ENCODE results near the gene TREH.

TREH gene

GRCh38 chr11:118645066-118645715 lies 34.3 kb downstream of the TREH start:
- Histone ChIP-seq H3K9ac (ENCODE audit: low read length) (no peak overlapping the region), H2AFZ (ENCODE audit: low read depth, low read length) (no peak overlapping the region), H4K91ac (ENCODE audit: low read length) (no peak overlapping the region), H3K27ac (ENCODE audit: low read length, poor library complexity, severe bottlenecking) (no peak overlapping the region), H3K4me2 (ENCODE audit: low read length, poor library complexity, severe bottlenecking) (no peak overlapping the region), H3K27me3 (ENCODE audit: control insufficient read depth in 1 of 2, insufficient read depth in 1 of 2, low read length in 2 of 2) (no peaks in the 10 kb centered on the region), H3K36me3 (ENCODE audit: control insufficient read depth in 1 of 2, insufficient read depth in 2 of 2, low read depth in 1 of 2, low read length in 2 of 2) (peaks cover 86 to 95% of the 10 kb centered on the region in 2 experiments), H3K4me1 (ENCODE audit: control insufficient read depth, insufficient read depth, low read depth, low read length) (peaks cover 12% of the 10 kb centered on the region), H3K14ac (ENCODE audit: low read length in 2 of 2) (no peak overlapping the region), H3K9me3 (ENCODE audit: control insufficient read depth, low read length) (no peaks in the 10 kb centered on the region), H3K79me1 (replicated peaks; ENCODE audit: low read length, poor library complexity, severe bottlenecking) (peaks cover 58% of the 10 kb centered on the region), H3K23ac (ENCODE audit: low read length in 2 of 2) (no peak overlapping the region), H4K8ac (ENCODE audit: low read length) (no peak overlapping the region), H3K4ac (ENCODE audit: low read depth in 1 of 2, low read length in 2 of 2) (no peak overlapping the region), H3K18ac (ENCODE audit: low read depth in 1 of 2, low read length in 2 of 2) (no peak overlapping the region), H2AK5ac (ENCODE audit: low read length, severe bottlenecking) (no peak overlapping the region), H3K4me3 (ENCODE audit: insufficient read depth in 1 of 2, low read depth in 1 of 2, low read length in 2 of 2) (no peak overlapping the region), H2BK12ac (ENCODE audit: low read length in 2 of 2) (no peak overlapping the region), H2BK15ac (ENCODE audit: low read depth, poor library complexity, severe bottlenecking) (no peak overlapping the region), H2BK5ac (ENCODE audit: low read depth, low read length, poor library complexity, severe bottlenecking) (no peak overlapping the region), H2BK120ac (ENCODE audit: low read depth, low read length) (no peak overlapping the region)
- no peak for DNase-seq
- WGBS, result 96% methylated on average over 19 of the region's 24 CpGs

DNA sequence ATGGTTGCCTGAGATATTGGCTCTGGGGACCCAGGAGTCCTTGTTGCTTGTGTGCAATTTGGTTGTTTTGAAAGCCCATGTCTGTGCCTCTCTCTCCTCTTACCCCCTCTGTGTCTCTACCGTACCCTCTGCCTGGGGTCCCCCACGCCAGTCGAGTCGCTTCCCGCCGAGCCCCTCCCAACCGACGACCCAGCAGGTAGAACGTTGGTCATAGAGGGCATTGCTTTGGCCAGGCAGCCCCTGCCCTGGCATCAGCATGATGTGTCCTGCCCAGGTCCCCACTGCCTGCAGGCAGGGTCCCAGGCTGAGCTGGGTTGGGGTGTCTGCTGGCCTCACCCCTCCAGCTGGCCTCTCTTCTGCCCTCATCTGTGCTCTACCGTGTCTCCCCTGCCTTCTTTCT lies 35.0 kb downstream of the TREH start:
- Histone ChIP-seq H3K9me3 (ENCODE audit: control insufficient read depth, low read length) (no peaks in the 10 kb centered on the region), H2BK5ac (ENCODE audit: low read depth, low read length, poor library complexity, severe bottlenecking) (no peak overlapping the region), H3K4me2 (ENCODE audit: low read length, poor library complexity, severe bottlenecking) (no peak overlapping the region), H2BK120ac (ENCODE audit: low read depth, low read length) (no peak overlapping the region), H3K14ac (ENCODE audit: low read length in 2 of 2) (no peak overlapping the region), H3K23ac (ENCODE audit: low read length in 2 of 2) (no peak overlapping the region), H3K4me3 (ENCODE audit: insufficient read depth in 1 of 2, low read depth in 1 of 2, low read length in 2 of 2) (no peak overlapping the region), H3K27me3 (ENCODE audit: control insufficient read depth in 1 of 2, insufficient read depth in 1 of 2, low read length in 2 of 2) (no peaks in the 10 kb centered on the region), H3K36me3 (ENCODE audit: control insufficient read depth in 1 of 2, insufficient read depth in 2 of 2, low read depth in 1 of 2, low read length in 2 of 2) (peaks cover 86 to 94% of the 10 kb centered on the region in 2 experiments), H3K9ac (ENCODE audit: low read length) (no peak overlapping the region), H3K4me1 (ENCODE audit: control insufficient read depth, insufficient read depth, low read depth, low read length) (peaks cover 13% of the 10 kb centered on the region), H3K18ac (ENCODE audit: low read depth in 1 of 2, low read length in 2 of 2) (no peak overlapping the region), H3K27ac (ENCODE audit: low read length, poor library complexity, severe bottlenecking) (no peak overlapping the region), H2BK12ac (ENCODE audit: low read length in 2 of 2) (no peak overlapping the region), H3K79me1 (replicated peaks; ENCODE audit: low read length, poor library complexity, severe bottlenecking) (peaks cover 54% of the 10 kb centered on the region), H2AFZ (ENCODE audit: low read depth, low read length) (no peak overlapping the region), H2BK15ac (ENCODE audit: low read depth, poor library complexity, severe bottlenecking) (no peak overlapping the region), H2AK5ac (ENCODE audit: low read length, severe bottlenecking) (no peak overlapping the region), H4K8ac (ENCODE audit: low read length) (no peak overlapping the region), H4K91ac (ENCODE audit: low read length) (no peak overlapping the region), H3K4ac (ENCODE audit: low read depth in 1 of 2, low read length in 2 of 2) (no peak overlapping the region)
- WGBS, result 96% methylated on average over 10 of the region's 10 CpGs
- DNase-seq, result no peak

DNA sequence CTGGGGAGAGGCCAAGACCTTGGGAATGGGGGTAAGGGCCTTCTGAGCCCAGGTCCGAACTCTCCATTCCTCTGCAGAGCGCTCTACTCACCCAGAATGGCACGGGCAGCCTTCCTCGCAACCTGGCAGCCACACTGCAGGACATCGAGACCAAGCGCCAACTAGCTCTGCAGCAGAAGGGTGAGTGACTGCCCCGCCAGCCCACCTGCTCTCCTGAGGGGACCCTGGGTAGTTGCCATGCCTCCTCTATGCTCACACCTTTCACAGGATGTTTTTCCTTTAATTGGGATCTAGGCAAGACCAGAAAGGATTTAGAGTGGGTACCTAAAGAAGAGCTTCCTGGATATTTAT lies 35.5 kb downstream of the TREH start:
- 97% methylated on average over 7 of the region's 7 CpGs for WGBS
- H2BK5ac ChIP-seq (ENCODE audit: low read depth, low read length, poor library complexity, severe bottlenecking), result no peak overlapping the region

DNA sequence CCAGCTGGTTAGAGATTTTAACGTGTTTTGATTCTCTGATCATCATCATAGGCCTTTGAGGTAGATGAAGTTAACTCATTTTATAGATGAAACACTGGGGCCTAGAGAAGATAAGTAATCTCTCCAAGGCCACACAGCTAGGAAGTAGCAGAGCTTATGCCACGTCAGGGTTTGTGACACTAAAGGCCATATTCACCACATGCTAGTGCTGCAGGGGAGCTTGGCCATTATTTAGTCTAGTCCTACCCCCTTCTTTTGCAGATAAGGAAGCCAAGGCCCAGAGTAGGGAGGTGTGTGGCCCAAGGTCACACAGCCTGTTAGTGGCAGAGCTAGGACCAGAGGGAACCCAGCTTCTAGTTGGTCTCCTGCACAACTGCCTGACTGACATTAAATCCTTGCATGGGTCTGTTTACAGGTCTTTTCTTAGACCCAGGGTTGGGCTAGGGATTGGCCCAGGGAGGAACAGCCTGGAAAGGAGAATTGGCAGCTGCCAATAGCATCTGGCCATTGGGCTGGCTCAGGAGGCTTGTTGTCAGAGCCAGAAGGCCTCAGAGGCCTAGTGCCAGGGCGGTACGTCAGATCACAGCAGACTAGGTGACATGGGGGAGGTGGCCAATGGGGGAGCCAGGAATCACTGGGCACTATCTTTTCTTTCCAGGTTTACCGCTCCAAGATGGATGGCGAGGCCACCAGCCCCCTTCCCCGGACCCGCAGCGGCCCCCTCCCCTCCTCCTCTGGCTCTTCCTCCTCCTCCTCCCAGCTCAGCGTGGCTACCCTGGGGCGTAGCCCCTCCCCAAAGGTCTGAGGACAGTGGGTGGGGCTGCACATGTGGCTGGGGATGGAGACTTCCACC lies 36.1 kb downstream of the TREH start:
- Histone ChIP-seq H3K9ac (ENCODE audit: low read length) (no peak overlapping the region), H3K9me3 (ENCODE audit: control insufficient read depth, low read length) (no peaks in the 10 kb centered on the region), H3K23ac (ENCODE audit: low read length in 2 of 2) (no peak overlapping the region), H3K27ac (ENCODE audit: low read length, poor library complexity, severe bottlenecking) (no peak overlapping the region), H4K91ac (ENCODE audit: low read length) (no peak overlapping the region), H3K14ac (ENCODE audit: low read length in 2 of 2) (no peak overlapping the region), H3K4me2 (ENCODE audit: low read length, poor library complexity, severe bottlenecking) (no peak overlapping the region), H4K8ac (ENCODE audit: low read length) (no peak overlapping the region), H2BK12ac (ENCODE audit: low read length in 2 of 2) (no peak overlapping the region), H3K4ac (ENCODE audit: low read depth in 1 of 2, low read length in 2 of 2) (no peak overlapping the region), H3K18ac (ENCODE audit: low read depth in 1 of 2, low read length in 2 of 2) (no peak overlapping the region), H2AK5ac (ENCODE audit: low read length, severe bottlenecking) (no peak overlapping the region), H3K4me3 (ENCODE audit: insufficient read depth in 1 of 2, low read depth in 1 of 2, low read length in 2 of 2) (no peak overlapping the region), H3K4me1 (ENCODE audit: control insufficient read depth, insufficient read depth, low read depth, low read length) (peaks cover 13% of the 10 kb centered on the region), H2BK120ac (ENCODE audit: low read depth, low read length) (no peak overlapping the region), H3K27me3 (ENCODE audit: control insufficient read depth in 1 of 2, insufficient read depth in 1 of 2, low read length in 2 of 2) (no peaks in the 10 kb centered on the region), H2BK5ac (ENCODE audit: low read depth, low read length, poor library complexity, severe bottlenecking) (no peak overlapping the region), H3K79me1 (replicated peaks; ENCODE audit: low read length, poor library complexity, severe bottlenecking) (peaks cover 60% of the 10 kb centered on the region), H2AFZ (ENCODE audit: low read depth, low read length) (no peak overlapping the region), H3K36me3 (ENCODE audit: control insufficient read depth in 1 of 2, insufficient read depth in 2 of 2, low read depth in 1 of 2, low read length in 2 of 2) (peaks cover 88 to 96% of the 10 kb centered on the region in 2 experiments), H2BK15ac (ENCODE audit: low read depth, poor library complexity, severe bottlenecking) (no peak overlapping the region)
- DNase-seq, result no peak
- WGBS, result 89% methylated on average over 5 of the region's 11 CpGs

More for the DNA sequence above, 35.5 kb downstream of the TREH start:
- Histone ChIP-seq H4K8ac (ENCODE audit: low read length) (no peak overlapping the region), H3K79me1 (replicated peaks; ENCODE audit: low read length, poor library complexity, severe bottlenecking) (peaks cover 58% of the 10 kb centered on the region), H2AFZ (ENCODE audit: low read depth, low read length) (no peak overlapping the region), H4K91ac (ENCODE audit: low read length) (no peak overlapping the region), H3K9me3 (ENCODE audit: control insufficient read depth, low read length) (no peaks in the 10 kb centered on the region), H3K4ac (ENCODE audit: low read depth in 1 of 2, low read length in 2 of 2) (no peak overlapping the region), H3K23ac (ENCODE audit: low read length in 2 of 2) (no peak overlapping the region), H3K27me3 (ENCODE audit: control insufficient read depth in 1 of 2, insufficient read depth in 1 of 2, low read length in 2 of 2) (no peaks in the 10 kb centered on the region), H3K18ac (ENCODE audit: low read depth in 1 of 2, low read length in 2 of 2) (no peak overlapping the region), H2AK5ac (ENCODE audit: low read length, severe bottlenecking) (no peak overlapping the region), H3K4me2 (ENCODE audit: low read length, poor library complexity, severe bottlenecking) (no peak overlapping the region), H3K27ac (ENCODE audit: low read length, poor library complexity, severe bottlenecking) (no peak overlapping the region), H3K4me1 (ENCODE audit: control insufficient read depth, insufficient read depth, low read depth, low read length) (peaks cover 13% of the 10 kb centered on the region), H3K4me3 (ENCODE audit: insufficient read depth in 1 of 2, low read depth in 1 of 2, low read length in 2 of 2) (no peak overlapping the region), H2BK12ac (ENCODE audit: low read length in 2 of 2) (no peak overlapping the region), H2BK15ac (ENCODE audit: low read depth, poor library complexity, severe bottlenecking) (no peak overlapping the region), H3K9ac (ENCODE audit: low read length) (no peak overlapping the region), H2BK120ac (ENCODE audit: low read depth, low read length) (no peak overlapping the region), H3K14ac (ENCODE audit: low read length in 2 of 2) (no peak overlapping the region), H3K36me3 (ENCODE audit: control insufficient read depth in 1 of 2, insufficient read depth in 2 of 2, low read depth in 1 of 2, low read length in 2 of 2) (peaks cover 87 to 94% of the 10 kb centered on the region in 2 experiments)
- no peak for DNase-seq
